Prostate gland (tissue), 2 donors: ENCODE measurements around the gene CCDC97. TPM values are rescaled to one million over a fixed set of nuclear protein-coding genes. Genes with fewer than 3 reads are reported as not detected.
"Not testable (repeated sequence)": the region's sequence is repeated elsewhere in the genome, so short reads cannot be mapped to it uniquely, and the experiment has no call there.

ENCODE experiments used
- DNase-seq: peaks from one replicate; pipeline ENCODE4 v3.0.0-alpha.2; 2019; ENCODE audit warnings: low spot score
- H3K27ac ChIP-seq, 2 donors: fragments of 200-600 bp; sonication (generic); 2 replicates each; pipeline ENCODE4 v1.5.1; 2017 to 2019
- H3K27me3 ChIP-seq: fragments of 200-600 bp; sonication (generic); replicated peaks from 2 replicates; pipeline ENCODE4 v1.5.1; 2019; ENCODE audit not compliant: insufficient read depth
- H3K36me3 ChIP-seq, 2 donors: fragments of 200-600 bp; sonication (generic); 1 replicate in 1 of 2; 2 replicates in 1 of 2; pipeline versions ENCODE4 v1.5.1 to v1.8.1; 2017 to 2019
- H3K4me1 ChIP-seq: fragments of 200-600 bp; sonication (generic); replicated peaks from 2 replicates; pipeline ENCODE4 v1.5.1; 2019
- H3K4me3 ChIP-seq, 2 donors: fragments of 200-600 bp; sonication (generic); 2 replicates each; pipeline ENCODE4 v1.5.1; 2017 to 2019
- H3K9me3 ChIP-seq: fragments of 200-600 bp; sonication (generic); 2 replicates; pipeline ENCODE4 v1.5.1; 2017
- POLR2A ChIP-seq: fragments of 450-650 bp; IDR thresholded peaks from one replicate; pipeline ENCODE4 v1.6.1; 2016; ENCODE audit warnings: antibody characterized with exemption, mild to moderate bottlenecking
- POLR2AphosphoS5 ChIP-seq: sonication (generic); formaldehyde crosslinking; IDR thresholded peaks from one replicate; pipeline ENCODE4 v1.6.1; 2017; ENCODE audit warnings: antibody characterized with exemption
- WGBS: methylation state at CpG from one replicate; pipeline ENCODE4 v1.1.5; 2018; 5-methylcytosine and 5-hydroxymethylcytosine counted together
- intact Hi-C: fragments of 100-400 bp; cut with DNase I; formaldehyde crosslinking; loops from one replicate; pipeline ENCODE4 v1.14.2; 2022
- total RNA-seq, 2 donors: library from RNA; depleted of rRNA; stranded (reverse); fragments of >200 nt; gene quantifications; one replicate each; pipeline ENCODE4 v1.1.0, GENCODE V29; 2016
- TF ChIP-seq, protein P1 (sequence below), 4 experiments: fragments of 200-600 bp in 2 of 4; fragments of 450-650 bp in 2 of 4; sonication (generic) in 2 of 4; IDR thresholded peaks; 1 replicate in 3 of 4; 2 replicates in 1 of 4; pipeline ENCODE4 v1.5.1; 2016 to 2019; ENCODE audit warnings: antibody characterized with exemption in 4 of 4, mild to moderate bottlenecking in 2 of 4, moderate library complexity in 2 of 4

Gene CCDC97
- total RNA-seq, 2 donors from 2014 or later: 21.0 to 34.4 TPM

DNA sequence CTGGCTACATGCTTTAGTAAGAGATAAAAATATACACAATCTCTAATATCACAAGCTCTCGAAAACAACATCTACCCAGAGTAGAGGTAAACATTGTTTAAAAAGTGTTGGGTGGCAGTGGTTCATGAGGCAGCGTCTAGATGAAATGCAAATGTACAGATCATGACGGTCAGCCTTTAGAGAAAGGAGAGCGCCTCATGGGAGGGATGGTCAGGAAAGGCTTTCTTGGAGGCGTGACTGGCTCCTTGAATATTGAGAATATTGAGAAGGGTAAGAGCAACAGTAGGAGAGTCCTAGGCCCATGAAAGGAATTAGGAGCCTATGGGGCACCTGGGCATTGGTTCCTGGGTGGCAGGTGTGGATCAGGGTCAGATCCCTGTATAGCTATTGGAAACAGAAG lies 35.2 kb upstream of the CCDC97 start:
- WGBS: 89% methylated on average over 5 of the region's 5 CpGs
- no peak for DNase-seq
- Histone ChIP-seq H3K4me1 (no peaks in the 10 kb centered on the region), H3K27ac (no peak overlapping the region), H3K9me3 (no peaks in the 10 kb centered on the region), H3K4me3 (no peak overlapping the region), H3K36me3 (peaks cover 37 to 65% of the 10 kb centered on the region in 2 donors), H3K27me3 (no peaks in the 10 kb centered on the region)
- intact Hi-C loops: no loop called here
- TF ChIP-seq POLR2AphosphoS5: no peak
- TF ChIP-seq, protein P1, sequence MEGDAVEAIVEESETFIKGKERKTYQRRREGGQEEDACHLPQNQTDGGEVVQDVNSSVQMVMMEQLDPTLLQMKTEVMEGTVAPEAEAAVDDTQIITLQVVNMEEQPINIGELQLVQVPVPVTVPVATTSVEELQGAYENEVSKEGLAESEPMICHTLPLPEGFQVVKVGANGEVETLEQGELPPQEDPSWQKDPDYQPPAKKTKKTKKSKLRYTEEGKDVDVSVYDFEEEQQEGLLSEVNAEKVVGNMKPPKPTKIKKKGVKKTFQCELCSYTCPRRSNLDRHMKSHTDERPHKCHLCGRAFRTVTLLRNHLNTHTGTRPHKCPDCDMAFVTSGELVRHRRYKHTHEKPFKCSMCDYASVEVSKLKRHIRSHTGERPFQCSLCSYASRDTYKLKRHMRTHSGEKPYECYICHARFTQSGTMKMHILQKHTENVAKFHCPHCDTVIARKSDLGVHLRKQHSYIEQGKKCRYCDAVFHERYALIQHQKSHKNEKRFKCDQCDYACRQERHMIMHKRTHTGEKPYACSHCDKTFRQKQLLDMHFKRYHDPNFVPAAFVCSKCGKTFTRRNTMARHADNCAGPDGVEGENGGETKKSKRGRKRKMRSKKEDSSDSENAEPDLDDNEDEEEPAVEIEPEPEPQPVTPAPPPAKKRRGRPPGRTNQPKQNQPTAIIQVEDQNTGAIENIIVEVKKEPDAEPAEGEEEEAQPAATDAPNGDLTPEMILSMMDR (IDR thresholded peaks at IDR 0.05): no peak
- no peak for TF ChIP-seq POLR2A

DNA sequence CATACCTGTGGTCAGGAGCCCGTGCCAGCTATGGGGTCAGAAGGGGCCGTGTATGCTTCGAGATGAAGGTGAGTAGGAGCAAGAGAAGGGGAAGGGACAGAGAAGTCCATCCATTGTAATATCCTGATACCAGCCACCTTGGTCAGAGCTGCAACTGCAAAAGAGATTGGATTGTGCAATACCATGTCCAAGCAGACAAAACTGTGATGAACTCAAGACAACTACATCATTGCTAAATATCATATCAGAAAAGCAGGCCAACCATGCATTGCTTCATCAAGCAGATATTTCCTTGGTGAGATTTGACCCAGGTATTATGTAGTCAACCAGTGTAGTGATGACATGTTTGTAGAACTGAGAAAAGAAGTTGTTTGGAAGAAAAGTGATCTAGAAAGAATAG lies 33.7 kb upstream of the CCDC97 start:
- Histone ChIP-seq H3K4me1 (no peaks in the 10 kb centered on the region), H3K27me3 (no peaks in the 10 kb centered on the region), H3K36me3 (peaks cover 41 to 52% of the 10 kb centered on the region in 2 donors), H3K4me3 (no peak overlapping the region), H3K9me3 (no peaks in the 10 kb centered on the region), H3K27ac (no peak overlapping the region)
- WGBS: 80% methylated on average over 3 of the region's 3 CpGs
- no peak for DNase-seq
- TF ChIP-seq, protein P1 (IDR thresholded peaks at IDR 0.05): no peak
- TF ChIP-seq POLR2A (no peak), POLR2AphosphoS5 (no peak)
- intact Hi-C loops: no loop called here

DNA sequence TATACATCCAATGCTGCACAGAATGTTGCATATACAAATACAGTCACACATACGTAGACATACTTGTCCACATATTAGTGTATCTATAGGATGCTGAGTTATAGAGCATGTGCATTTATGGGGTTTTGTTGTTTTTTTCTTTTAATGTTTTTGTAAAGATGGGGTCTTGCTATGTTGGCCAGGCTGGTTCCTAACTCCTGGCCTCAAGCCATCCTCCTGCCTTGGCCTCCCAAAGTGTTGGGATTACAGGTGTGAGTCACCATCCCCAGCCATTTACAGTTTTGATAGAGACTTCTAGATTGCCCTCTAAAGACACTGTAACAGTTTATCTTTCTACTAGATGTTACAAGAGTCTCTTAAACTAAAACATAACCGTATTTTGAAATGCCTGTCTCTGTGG lies 31.5 kb upstream of the CCDC97 start:
- Histone ChIP-seq H3K36me3 (peaks cover 26 to 37% of the 10 kb centered on the region in 2 donors), H3K4me1 (no peaks in the 10 kb centered on the region), H3K27ac (no peak overlapping the region), H3K4me3 (no peak overlapping the region), H3K9me3 (no peaks in the 10 kb centered on the region), H3K27me3 (no peaks in the 10 kb centered on the region)
- WGBS: 95% methylated on average over 2 of the region's 2 CpGs
- DNase-seq: no peak
- TF ChIP-seq POLR2A (no peak), POLR2AphosphoS5 (no peak)
- TF ChIP-seq, protein P1 (IDR thresholded peaks at IDR 0.05): no peak
- intact Hi-C loops: no loop called here

DNA sequence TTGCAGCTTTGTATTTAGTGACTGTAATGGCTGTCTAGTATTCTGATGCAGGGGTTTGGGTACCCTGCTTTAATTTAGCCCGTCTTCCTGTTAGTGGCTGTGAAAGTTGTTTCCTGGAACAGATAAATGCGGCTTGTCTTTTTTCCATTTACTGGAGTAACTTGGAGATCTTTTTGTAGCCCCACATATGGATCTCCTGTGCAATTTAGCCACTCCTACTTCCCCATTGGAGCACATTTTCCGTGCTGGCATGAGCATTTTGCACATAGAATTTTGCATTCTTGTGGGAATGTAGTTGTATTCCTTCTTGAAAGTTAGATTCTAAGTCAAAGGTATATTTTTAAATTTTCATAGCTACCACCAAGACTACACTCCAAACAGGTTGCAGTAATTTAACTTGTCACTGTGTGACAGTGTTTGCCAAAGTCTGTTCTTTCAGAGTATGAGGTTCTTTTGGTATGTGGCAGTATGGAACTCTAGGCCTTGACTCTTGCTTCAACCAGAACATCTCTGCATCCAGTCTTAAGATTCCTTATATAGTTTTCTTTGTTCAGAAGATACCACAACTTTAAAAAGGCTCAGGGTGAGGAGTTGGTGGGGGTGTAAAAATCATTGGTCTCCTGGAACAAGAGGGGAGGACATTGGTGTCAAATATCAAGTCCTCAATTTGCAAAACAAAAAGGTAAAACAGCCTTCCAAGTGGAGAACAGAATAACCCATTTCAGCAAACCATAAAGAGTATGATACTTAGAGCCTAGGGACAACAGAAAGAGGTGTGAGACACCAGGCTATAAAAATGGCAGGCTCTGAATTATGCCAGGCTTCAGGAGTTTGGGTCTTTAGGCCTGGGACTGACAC lies 21.1 kb upstream of the CCDC97 start:
- Histone ChIP-seq H3K27me3 (no peaks in the 10 kb centered on the region), H3K36me3 (peaks cover 14 to 17% of the 10 kb centered on the region in 2 donors), H3K9me3 (no peaks in the 10 kb centered on the region), H3K4me3 (no peak overlapping the region), H3K4me1 (no peaks in the 10 kb centered on the region), H3K27ac (no peak overlapping the region)
- 85% methylated on average over 3 of the region's 3 CpGs for WGBS
- DNase-seq: no peak
- TF ChIP-seq, protein P1 (IDR thresholded peaks at IDR 0.05): no peak
- TF ChIP-seq POLR2AphosphoS5 (no peak), POLR2A (no peak)
- intact Hi-C loops: no loop called here

DNA sequence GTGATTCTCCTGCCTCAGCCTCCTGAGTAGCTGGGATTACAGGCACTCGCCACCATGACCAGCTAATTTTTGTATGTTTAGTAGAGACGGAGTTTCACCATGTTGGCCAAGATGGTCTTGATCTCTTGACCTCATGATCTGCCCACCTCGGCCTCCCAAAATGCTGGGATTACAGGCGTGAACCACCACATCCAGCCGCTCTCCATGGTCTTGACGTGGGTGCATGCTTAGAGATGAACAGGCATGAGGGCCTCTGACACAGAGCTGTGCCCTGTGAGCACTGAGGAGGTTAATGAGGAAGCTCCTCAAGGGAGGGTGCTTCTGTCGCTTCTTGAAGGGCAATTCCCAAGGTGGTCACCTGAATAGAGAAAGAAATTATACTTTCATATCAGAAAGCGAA lies 20.2 kb upstream of the CCDC97 start:
- H3K9me3 ChIP-seq, DNase-seq, H3K27ac ChIP-seq, H3K4me1 ChIP-seq, H3K27me3 ChIP-seq, H3K4me3 ChIP-seq, intact Hi-C loops: not testable (repeated sequence)
- WGBS: 94% methylated on average over 8 of the region's 8 CpGs
- peaks cover 23 to 26% of the 10 kb centered on the region in 2 donors for H3K36me3 ChIP-seq
